Activated naive CD4-positive, alpha-beta T cell treated with anti-CD3 and anti-CD28 coated beads for 36 hours (primary cell): ENCODE results near the gene MBOAT1. TPM values are rescaled to one million over a fixed set of nuclear protein-coding genes. Genes with fewer than 3 reads are reported as not detected.

Source experiments
- CTCF ChIA-PET: fragments of 350-600 bp; sonication (Branson Sonifier 250); formaldehyde crosslinking; loops from one replicate; lab custom pipeline; 2021; ENCODE audit warnings: antibody characterized with exemption; lab: Charles Lee
- DNase-seq: peaks from one replicate; pipeline ENCODE4 v3.0.0-alpha.2; 2020
- H3K27ac Mint-ChIP-seq: one replicate; pipeline ENCODE4 v1.8.0; 2021; ENCODE audit warnings: mild to moderate bottlenecking, mixed read lengths
- H3K27me3 Mint-ChIP-seq: one replicate; pipeline ENCODE4 v1.8.0; 2021; ENCODE audit warnings: low read depth, mixed read lengths
- H3K36me3 Mint-ChIP-seq: one replicate; pipeline ENCODE4 v1.8.0; 2021; ENCODE audit warnings: low read depth, mixed read lengths
- H3K4me1 Mint-ChIP-seq: one replicate; pipeline ENCODE4 v1.8.0; 2021; ENCODE audit warnings: low read depth, mixed read lengths
- H3K4me3 Mint-ChIP-seq: one replicate; pipeline ENCODE4 v1.8.0; 2021; ENCODE audit warnings: mild to moderate bottlenecking, moderate library complexity, mixed read lengths
- H3K9me3 Mint-ChIP-seq: one replicate; pipeline ENCODE4 v1.8.0; 2021; ENCODE audit warnings: mixed read lengths
- intact Hi-C: fragments of 100-400 bp; cut with micrococcal nuclease; formaldehyde crosslinking; loops from one replicate; pipeline ENCODE4 v1.15.1; 2023
- total RNA-seq, 2 experiments: library from RNA; stranded (reverse); gene quantifications; one replicate each; pipeline ENCODE4 v1.2.3, GENCODE V29; 2021

The MBOAT1 gene
- total RNA-seq, 2 experiments from 2014 or later = 6.3 to 7.3 TPM

GRCh38 chr6:20058121-20058905, 154.0 kb downstream of the MBOAT1 start:
- Mint-ChIP-seq H3K27me3 (peaks cover 2% of the 10 kb centered on the region), H3K4me1 (no peaks in the 10 kb centered on the region), H3K36me3 (no peaks in the 10 kb centered on the region), H3K27ac (no peak overlapping the region), H3K9me3 (no peaks in the 10 kb centered on the region), H3K4me3 (no peak overlapping the region)
- intact Hi-C loops = loop anchor here (10.0 kb wide), 1 partner anchor 1064 kb away; no protein-coding TSS in a partner anchor
- CTCF ChIA-PET = no interaction called here
- no peak for DNase-seq

- CTCF ChIA-PET = interaction anchor here (0.7 to 1.3 kb wide), 4 partner anchors 20 to 215 kb away, joined by 3 read pairs; no protein-coding TSS in a partner anchor
- intact Hi-C loops = loop anchor here (1.0 to 10.0 kb wide), 2 partner anchors 1062 to 1460 kb away; no protein-coding TSS in a partner anchor
- Mint-ChIP-seq H3K36me3 (no peaks in the 10 kb centered on the region), H3K4me3 (no peak overlapping the region), H3K9me3 (no peaks in the 10 kb centered on the region), H3K27ac (no peak overlapping the region), H3K4me1 (no peaks in the 10 kb centered on the region), H3K27me3 (no peaks in the 10 kb centered on the region)
- no peak for DNase-seq
Measured at GRCh38 chr6:20056350-20056992, 155.8 kb downstream of the MBOAT1 start.

- no peak for DNase-seq
- Mint-ChIP-seq H3K9me3 (no peaks in the 10 kb centered on the region), H3K4me3 (no peak overlapping the region), H3K36me3 (no peaks in the 10 kb centered on the region), H3K4me1 (no peaks in the 10 kb centered on the region), H3K27ac (no peak overlapping the region), H3K27me3 (no peaks in the 10 kb centered on the region)
- CTCF ChIA-PET = interaction anchor here (0.7 to 1.3 kb wide), 3 partner anchors 27 to 215 kb away, joined by 3 read pairs; no protein-coding TSS in a partner anchor
- intact Hi-C loops = loop anchor here (1.0 to 10.0 kb wide), 2 partner anchors 1061 to 1460 kb away; no protein-coding TSS in a partner anchor
Measured at GRCh38 chr6:20055916-20056315, 156.4 kb downstream of the MBOAT1 start.

Other genes with a start within 250 kb of the MBOAT1 start
- 10 to 100 TPM; 12.7 to 13.1 TPM for gene E2F3, start 189.4 kb upstream of the MBOAT1 start, total RNA-seq